Right hindlimb (tissue), 1 donor: ENCODE results near the gene IGFN1.
A peak's percentile ranks its signal among the peaks of the same experiment; 100 is the strongest.

Experiments
- DNase-seq: peaks from one replicate; pipeline ENCODE4 v3.0.0-alpha.2; 2018

The IGFN1 gene

GRCh38 chr1:201186192-201186591, 4.4 kb upstream of the IGFN1 start:
- DNase-seq = no peak

DNA sequence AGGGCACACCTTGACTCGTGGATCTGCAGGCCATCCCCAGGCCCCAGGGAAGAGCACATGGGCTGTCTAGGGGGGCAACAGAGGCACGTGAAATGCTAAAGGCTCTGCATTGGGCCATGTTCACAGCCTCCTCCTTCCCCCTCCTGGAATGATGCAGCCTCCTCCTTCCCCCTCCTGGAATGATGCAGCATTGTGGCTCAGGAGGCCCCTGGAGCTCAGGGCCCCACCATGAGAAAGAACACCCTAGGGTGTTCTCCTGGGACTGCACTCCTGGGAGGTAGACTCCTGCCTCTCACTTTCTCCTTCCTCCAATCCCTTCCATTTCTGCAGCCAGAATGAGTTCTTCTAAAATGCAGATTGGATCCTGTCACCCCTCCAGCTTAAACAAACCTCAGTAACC, 1.5 kb upstream of the IGFN1 start:
- no peak for DNase-seq

GRCh38 chr1:201190005-201190404, 619 bp upstream of the IGFN1 start:
- no peak for DNase-seq

DNA sequence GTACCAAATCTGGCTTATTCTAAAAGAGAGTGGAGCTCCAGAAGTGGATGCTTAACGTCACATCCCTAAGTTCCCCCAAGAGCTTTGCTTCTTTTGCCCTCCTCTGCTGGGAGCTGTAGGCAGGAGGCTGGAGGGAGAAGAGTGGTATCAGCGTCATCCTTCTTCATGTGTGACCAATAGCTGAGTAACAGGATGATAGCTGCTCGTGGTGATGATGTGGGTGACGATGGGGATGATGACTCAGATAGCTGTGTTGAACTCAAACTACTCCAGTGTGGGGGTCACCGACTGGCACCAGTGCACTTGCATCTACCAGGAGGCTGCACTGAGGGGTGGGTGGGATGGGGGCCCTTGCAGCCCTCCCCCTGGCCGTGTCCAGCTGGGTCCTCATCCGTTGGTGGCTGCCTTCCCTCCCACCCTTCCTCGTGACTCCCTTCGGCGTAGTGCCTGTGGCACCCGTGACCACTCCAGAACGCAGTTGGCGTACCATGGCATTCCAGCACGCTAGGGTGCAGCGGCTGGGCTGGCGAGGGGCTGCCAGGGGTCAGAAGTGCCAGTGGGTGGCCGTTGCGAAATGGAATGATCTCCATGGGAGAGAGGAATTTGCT, 1.1 kb downstream of the IGFN1 start:
- DNase-seq = no peak

GRCh38 chr1:201192261-201192788, 1.7 kb downstream of the IGFN1 start:
- peak; percentile 77 for DNase-seq

- no peak for DNase-seq
These were observed 3.4 kb downstream of the IGFN1 start for GRCh38 chr1:201194046-201194445.

DNA sequence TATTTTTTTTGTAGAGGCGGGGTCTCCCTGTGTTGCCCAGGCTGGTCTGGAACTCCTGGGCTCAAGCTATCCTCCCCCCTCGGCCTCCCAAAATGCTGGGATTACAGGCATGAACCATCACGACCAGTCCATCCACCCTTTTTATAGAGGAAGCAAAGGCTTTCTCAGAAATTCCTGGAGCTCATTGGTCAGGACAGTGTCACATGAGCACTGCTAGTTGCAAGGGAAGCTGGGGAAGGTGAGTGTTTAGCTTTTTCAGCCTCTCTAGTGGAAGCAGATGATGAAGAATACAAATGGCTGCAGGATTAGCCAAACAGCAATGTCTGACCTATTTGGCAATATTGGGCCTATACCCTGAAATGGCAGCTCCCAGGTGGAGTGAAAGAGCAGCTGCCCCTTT, 8.0 kb downstream of the IGFN1 start:
- no peak for DNase-seq

GRCh38 chr1:201205036-201205435, 14.4 kb downstream of the IGFN1 start:
- DNase-seq = no peak

DNA sequence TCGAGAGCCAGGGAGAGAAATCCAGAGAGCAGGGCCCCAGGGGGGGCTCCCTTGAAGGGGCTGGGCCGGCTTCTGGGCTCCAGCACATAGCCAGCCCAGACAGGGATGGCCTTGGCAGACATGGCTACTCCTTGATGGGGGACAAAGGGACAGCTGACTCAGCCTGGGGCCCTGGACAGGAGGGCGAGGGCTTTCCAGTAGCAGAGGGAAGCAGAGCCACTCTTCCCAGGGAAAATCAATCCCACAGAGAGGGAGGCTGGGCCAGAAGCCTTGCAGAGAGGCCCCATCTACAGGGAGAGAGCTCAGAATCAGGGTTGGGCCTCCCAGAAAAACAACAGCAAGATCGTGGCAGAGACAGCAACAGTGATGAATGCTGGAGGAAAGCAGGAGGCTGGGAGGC, 15.6 kb downstream of the IGFN1 start:
- peak; percentile 47 for DNase-seq

DNA sequence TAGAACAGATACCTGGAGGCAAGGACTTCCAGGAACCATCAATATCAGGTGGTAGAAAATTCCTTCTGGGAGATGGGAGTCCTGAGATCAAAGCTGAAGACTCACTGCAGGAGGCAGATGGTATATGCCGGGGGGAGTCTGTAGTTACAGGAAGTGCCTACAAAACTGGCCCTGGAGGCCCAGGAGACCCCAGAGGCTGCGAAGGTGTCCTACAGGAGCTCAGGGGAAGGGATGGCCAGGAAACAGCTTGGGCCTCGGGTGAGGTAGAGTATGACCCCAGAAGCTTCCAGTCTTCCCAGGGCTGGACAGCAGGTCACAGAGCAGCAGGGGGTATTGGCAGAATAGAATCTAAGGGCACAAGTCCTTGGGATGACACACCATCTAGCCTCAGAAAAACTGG, 16.4 kb downstream of the IGFN1 start:
- DNase-seq = no peak

- no peak for DNase-seq
These were observed 17.6 kb downstream of the IGFN1 start for GRCh38 chr1:201208236-201208635.

DNA sequence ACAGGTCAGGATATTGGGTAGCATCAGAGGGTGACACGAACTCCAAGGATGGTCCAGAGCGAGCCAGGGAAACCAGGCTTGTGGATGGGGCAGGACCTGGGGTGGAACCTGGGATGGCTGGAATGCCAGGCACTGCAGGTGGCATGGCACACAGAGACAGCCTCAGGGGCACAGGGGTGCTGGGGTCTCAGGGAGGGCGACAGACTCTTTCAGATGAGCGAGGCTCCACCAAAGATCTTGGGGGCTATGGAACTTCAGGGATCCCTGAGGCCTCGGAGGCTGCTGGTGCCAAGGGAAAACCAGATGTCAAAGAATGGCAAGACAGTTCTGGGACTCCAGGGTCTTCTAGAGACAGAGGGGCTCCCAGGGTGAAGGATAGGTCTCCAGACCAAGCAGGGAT, 21.4 kb downstream of the IGFN1 start:
- no peak for DNase-seq

GRCh38 chr1:201212461-201213055, 21.9 kb downstream of the IGFN1 start:
- DNase-seq = no peak

- DNase-seq = no peak
These were observed 22.6 kb downstream of the IGFN1 start for GRCh38 chr1:201213106-201213770.

DNA sequence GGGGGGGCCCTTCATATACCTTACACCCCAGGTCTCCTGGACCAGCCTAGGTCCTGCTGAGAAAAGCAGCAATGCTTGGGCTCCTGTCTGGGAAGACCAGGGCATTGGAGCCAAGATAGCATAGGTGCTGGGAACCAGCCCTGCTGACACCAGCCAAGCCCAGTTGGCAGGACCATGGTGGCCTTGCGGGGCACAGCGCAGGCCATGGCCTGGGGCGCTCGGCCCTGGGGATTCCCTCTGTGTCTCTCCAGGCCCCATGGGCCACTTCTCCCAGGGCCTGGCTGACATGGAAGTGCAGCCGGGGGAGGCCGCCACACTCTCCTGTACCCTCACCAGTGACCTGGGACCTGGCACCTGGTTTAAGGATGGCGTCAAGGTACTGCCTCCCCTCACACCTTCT, 23.3 kb downstream of the IGFN1 start:
- DNase-seq = no peak

GRCh38 chr1:201214461-201214860, 23.8 kb downstream of the IGFN1 start:
- no peak for DNase-seq

GRCh38 chr1:201214886-201215285, 24.3 kb downstream of the IGFN1 start:
- no peak for DNase-seq

DNA sequence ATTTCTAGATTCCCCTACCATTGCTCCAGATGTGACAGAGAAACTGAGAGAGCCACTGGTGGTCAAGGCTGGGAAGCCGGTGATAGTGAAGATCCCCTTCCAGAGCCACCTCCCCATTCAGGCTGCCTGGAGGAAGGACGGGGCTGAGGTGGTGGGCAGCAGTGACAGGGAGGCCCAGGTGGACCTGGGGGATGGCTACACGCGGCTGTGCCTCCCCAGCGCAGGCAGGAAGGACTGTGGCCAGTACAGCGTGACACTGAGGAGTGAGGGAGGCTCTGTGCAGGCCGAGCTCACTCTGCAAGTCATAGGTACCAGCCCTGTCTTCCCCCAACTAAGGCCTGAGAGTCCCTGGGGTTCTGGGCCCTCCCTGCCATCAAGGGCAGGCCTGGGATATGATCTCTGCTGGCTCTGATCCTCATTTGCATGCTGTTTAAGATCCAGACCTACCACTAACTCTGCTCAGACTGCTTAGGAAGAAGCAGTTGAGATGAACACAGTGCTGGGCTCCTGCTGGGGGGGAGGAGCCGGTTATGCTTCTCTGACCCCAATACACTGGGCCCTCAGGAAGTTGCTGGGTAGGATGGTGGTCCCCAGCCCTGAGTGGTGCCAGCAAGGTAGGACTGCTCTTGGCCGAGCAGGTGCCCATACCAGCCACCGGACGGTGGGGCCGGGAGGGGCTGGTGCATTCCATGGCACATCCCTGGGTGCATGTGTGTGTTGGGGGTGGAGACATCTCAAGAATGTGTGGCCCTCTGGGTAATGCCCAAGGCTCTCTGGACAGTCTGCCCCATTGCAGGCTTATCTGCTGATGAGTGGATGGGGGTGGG, 25.1 kb downstream of the IGFN1 start:
- no peak for DNase-seq

DNA sequence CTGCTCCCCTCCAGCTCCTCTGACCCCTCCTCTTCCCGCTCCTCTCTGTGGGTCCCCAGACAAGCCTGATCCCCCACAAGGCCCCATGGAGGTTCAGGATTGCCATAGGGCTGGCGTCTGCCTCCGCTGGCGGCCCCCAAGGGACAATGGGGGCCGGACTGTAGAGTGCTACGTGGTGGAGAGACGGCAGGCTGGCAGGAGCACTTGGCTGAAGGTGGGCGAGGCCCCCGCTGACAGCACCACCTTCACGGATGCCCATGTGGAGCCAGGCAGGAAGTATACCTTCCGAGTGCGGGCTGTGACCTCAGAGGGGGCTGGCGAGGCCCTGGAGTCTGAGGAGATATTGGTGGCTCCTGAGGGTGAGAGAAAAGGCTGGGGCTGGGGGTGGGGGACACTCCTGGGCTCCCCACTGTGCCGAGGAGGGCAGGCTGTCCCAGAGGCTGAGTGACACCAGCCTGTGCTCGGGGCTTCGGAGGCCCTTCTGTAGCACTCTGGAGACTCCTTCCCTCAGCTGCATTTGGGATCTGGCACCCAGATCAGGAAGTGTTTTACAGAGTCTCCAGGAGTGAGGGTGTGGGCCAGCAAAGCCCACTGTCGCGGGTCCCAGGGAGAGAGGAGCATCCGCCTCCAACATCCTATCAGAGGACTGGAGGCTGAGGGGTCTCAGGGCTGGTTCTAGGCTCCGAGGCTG, 25.9 kb downstream of the IGFN1 start:
- peak; percentile 8 for DNase-seq

- DNase-seq = peak; percentile 11
These were observed 26.5 kb downstream of the IGFN1 start for GRCh38 chr1:201217146-201217545.

- DNase-seq = no peak
These were observed 27.2 kb downstream of the IGFN1 start for GRCh38 chr1:201217851-201218250.

- peak; percentile 11 for DNase-seq
These were observed 27.8 kb downstream of the IGFN1 start for GRCh38 chr1:201218409-201218808.
